Measurements from ENCODE around the gene RAD51B. TPM values are rescaled to one million over a fixed set of nuclear protein-coding genes. Genes with fewer than 3 reads are reported as not detected.

Gene RAD51B
- total and polyA plus RNA-seq, 9 of the 15 experiments (the other 6 are each of a cell fraction or from before 2014, with no cell fraction given): 8.5 to 17.3 (median 11.3) TPM

GRCh38 chr14:68598089-68598488, 778.5 kb downstream of the RAD51B start:
- BruUV-seq (replicated peaks): no TSS peak
- no peaks in the 10 kb centered on the region for H3K9me3 ChIP-seq (replicated peaks; ENCODE audit: control insufficient read depth, insufficient read depth, low read depth, low read length)
- WGBS (ENCODE audit: insufficient coverage, low coverage, missing lambda C conversion rate): 21% methylated on average over 2 of the region's 2 CpGs

More at GRCh38 chr14:68598089-68598488, 778.5 kb downstream of the RAD51B start:
- H3K36me3 ChIP-seq (ENCODE audit: control insufficient read depth, insufficient read depth, low read length): no peaks in the 10 kb centered on the region
- no peak overlapping the region for H3K27ac ChIP-seq (ENCODE audit: extremely low read depth, low read depth, low read length)
- ATAC-seq: no peak
- no peak for DNase-seq (ENCODE audit: extremely low read depth in 1 of 4, low spot score in 3 of 4)
- POLR2A ChIA-PET: interaction anchor here (0.7 kb wide), 1 partner anchor 441 kb away, joined by 3 read pairs; no protein-coding TSS in a partner anchor
- TF ChIP-seq CLOCK (CRISPR knock-in tag; IDR thresholded peaks at IDR 0.05; ENCODE audit: borderline replicate concordance) (no peak), ZNF24 (IDR thresholded peaks at IDR 0.05) (0 out of 2 replicates have a peak, but pooled peaks have one; percentile 41)
- intact Hi-C loops (cut with micrococcal nuclease) (no loop called here), in situ Hi-C loops (cut with MboI) (no loop called here)
- no peaks in the 10 kb centered on the region for H3K27me3 ChIP-seq (ENCODE audit: control insufficient read depth in 2 of 2, insufficient read depth in 2 of 2, low read length in 2 of 2)
- no peak overlapping the region for H3K4me2 ChIP-seq (ENCODE audit: insufficient read depth, low read length)
- no peaks in the 10 kb centered on the region for H3K9me1 ChIP-seq (ENCODE audit: control insufficient read depth, insufficient read depth, low read length)
- H2AFZ ChIP-seq (ENCODE audit: low read depth, low read length): no peak overlapping the region
- no peaks in the 10 kb centered on the region for H4K20me1 ChIP-seq (replicated peaks; ENCODE audit: control insufficient read depth, insufficient read depth, low read length)
- CTCF ChIA-PET (ENCODE audit: low intra/inter-chr PET ratio): no interaction called here
- FAIRE-seq: no peak
- no peaks in the 10 kb centered on the region; a peak in 2 of 5 replicates for H3K4me1 ChIP-seq (replicated peaks in 1 of 2; ENCODE audit: control insufficient read depth in 2 of 2, insufficient read depth in 2 of 2, low read length in 2 of 2)
- H3K79me2 ChIP-seq (ENCODE audit: control insufficient read depth, insufficient read depth, low read length): no peaks in the 10 kb centered on the region
- no peak overlapping the region for H3K9ac ChIP-seq (ENCODE audit: insufficient read depth in 1 of 2, low read depth in 2 of 2, low read length in 2 of 2)
- no peak overlapping the region for H3K4me3 ChIP-seq

Measured in K562 (cell line).